HUES6 (cell line): ENCODE measurements around the gene SAMMSON.

Experiments used
- H3K27ac ChIP-seq: 2 replicates; pipeline ENCODE4 v1.7.0; 2013; ENCODE audit warnings: low read depth, mild to moderate bottlenecking, low read length, inconsistent platforms
- H3K27me3 ChIP-seq: 2 replicates; pipeline ENCODE4 v1.6.1; 2013; ENCODE audit warnings: low read length; ENCODE audit not compliant: control insufficient read depth, insufficient read depth
- H3K36me3 ChIP-seq: 2 replicates; pipeline ENCODE4 v1.6.1; 2013; ENCODE audit warnings: low read length; ENCODE audit not compliant: control insufficient read depth, insufficient read depth
- H3K4me1 ChIP-seq: 2 replicates; pipeline ENCODE4 v1.6.1; 2013; ENCODE audit warnings: low read length; ENCODE audit not compliant: control insufficient read depth, insufficient read depth
- H3K4me3 ChIP-seq: 2 replicates; pipeline ENCODE4 v1.5.1; 2013; ENCODE audit warnings: low read depth, low read length
- H3K9ac ChIP-seq: one replicate; pipeline ENCODE4 v1.6.1; 2013; ENCODE audit warnings: mild to moderate bottlenecking, low read length
- H3K9me3 ChIP-seq: 2 replicates; pipeline ENCODE4 v1.6.1; 2013; ENCODE audit warnings: low read depth, low read length; ENCODE audit not compliant: control insufficient read depth, insufficient read depth

SAMMSON gene

DNA sequence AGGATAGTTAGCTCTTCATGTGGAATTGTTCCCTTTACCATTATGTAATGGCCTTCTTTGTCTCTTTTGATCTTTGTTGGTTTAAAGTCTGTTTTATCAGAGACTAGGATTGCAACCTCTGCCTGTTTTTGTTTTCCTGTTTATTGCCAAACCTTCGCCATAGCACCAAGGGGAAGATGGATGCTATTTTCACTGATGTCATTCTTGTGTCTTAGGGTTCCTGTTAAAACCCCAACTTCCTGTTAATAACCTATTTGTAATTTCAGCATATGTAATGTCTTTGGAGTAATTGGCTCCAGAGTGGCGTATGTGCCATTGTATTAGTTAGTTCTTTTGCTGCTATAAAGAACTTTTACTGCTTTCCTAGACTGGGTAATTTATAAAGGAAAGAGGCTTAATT is 10.8 kb downstream of the SAMMSON start:
- Histone ChIP-seq H3K27ac (no peak overlapping the region), H3K36me3 (no peaks in the 10 kb centered on the region), H3K4me1 (no peaks in the 10 kb centered on the region), H3K9me3 (no peaks in the 10 kb centered on the region), H3K9ac (no peak overlapping the region), H3K27me3 (no peaks in the 10 kb centered on the region), H3K4me3 (no peak overlapping the region)

- H3K4me1 ChIP-seq, result no peaks in the 10 kb centered on the region
- H3K9me3 ChIP-seq, result no peaks in the 10 kb centered on the region
- no peak overlapping the region for H3K27ac ChIP-seq
- H3K4me3 ChIP-seq, result no peak overlapping the region
- no peak overlapping the region for H3K9ac ChIP-seq
- H3K36me3 ChIP-seq, result no peaks in the 10 kb centered on the region
- no peaks in the 10 kb centered on the region for H3K27me3 ChIP-seq
These were observed 12.0 kb downstream of the SAMMSON start for GRCh38 chr3:70011582-70011981.

DNA sequence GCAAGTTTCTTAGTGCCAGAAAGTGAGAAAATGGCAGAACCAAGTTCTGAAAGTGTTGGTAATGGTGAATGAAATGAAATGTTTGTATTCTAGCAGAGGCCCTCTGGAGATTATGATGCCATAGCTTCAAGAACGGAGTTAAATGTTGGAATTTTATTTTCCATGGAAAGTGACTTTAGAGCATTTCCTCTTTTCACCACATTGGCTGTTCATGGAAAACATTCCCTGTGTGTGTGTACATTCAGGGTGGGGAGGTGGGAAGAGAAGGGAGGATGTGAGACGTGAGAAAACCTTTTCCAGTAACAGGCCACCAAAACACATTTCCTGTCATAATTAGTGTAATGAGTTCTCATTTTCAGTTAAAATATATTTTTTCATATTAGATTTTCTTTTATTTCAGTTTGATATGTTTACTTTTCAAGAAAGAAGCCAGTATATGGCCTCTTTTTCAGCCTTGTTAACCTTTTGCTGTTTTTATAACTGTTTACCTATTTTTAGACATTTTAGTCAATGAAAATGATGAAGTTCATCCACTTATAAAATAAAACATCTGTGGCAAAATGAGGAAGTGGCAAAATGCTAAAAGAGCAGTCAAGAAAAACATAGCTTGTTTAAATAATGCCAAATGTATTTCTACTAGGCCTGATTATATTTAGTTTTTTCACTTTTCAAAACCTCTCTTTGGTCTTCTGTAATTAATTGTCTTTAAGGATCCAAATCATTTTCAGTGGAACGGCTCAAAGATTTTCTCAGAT is 21.6 kb downstream of the SAMMSON start:
- H3K9ac ChIP-seq, result no peak overlapping the region

GRCh38 chr3:70028361-70028760 is 28.8 kb downstream of the SAMMSON start:
- no peak overlapping the region for H3K27ac ChIP-seq
- no peaks in the 10 kb centered on the region for H3K36me3 ChIP-seq
- H3K4me3 ChIP-seq, result no peak overlapping the region
- H3K9ac ChIP-seq, result no peak overlapping the region
- H3K4me1 ChIP-seq, result no peaks in the 10 kb centered on the region
- H3K9me3 ChIP-seq, result no peaks in the 10 kb centered on the region
- H3K27me3 ChIP-seq, result no peaks in the 10 kb centered on the region

More for the DNA sequence above, 21.6 kb downstream of the SAMMSON start:
- Histone ChIP-seq H3K27me3 (no peaks in the 10 kb centered on the region), H3K9me3 (no peaks in the 10 kb centered on the region), H3K27ac (no peak overlapping the region), H3K4me1 (no peaks in the 10 kb centered on the region), H3K4me3 (no peak overlapping the region), H3K36me3 (no peaks in the 10 kb centered on the region)

DNA sequence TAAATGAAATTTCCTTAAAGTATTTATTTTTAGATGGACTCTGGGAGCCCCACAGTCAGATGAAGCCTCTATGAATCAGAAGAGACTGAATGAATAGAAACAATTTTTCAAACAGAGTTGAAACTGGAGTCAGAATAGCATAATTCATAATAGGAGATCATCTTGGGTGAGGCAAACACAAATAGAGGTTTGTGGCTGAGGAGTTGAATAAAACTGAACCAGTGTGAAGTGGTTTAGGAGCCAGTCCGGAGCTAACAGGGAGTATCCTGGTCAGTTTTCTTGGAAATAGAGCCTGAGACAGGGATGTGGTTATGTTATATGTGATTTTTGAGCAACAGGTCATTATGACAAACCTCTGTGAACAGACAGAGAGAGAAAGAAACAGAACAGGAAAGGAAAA is 39.2 kb downstream of the SAMMSON start:
- Histone ChIP-seq H3K9me3 (no peaks in the 10 kb centered on the region), H3K4me1 (no peaks in the 10 kb centered on the region), H3K4me3 (no peak overlapping the region), H3K27ac (no peak overlapping the region), H3K36me3 (no peaks in the 10 kb centered on the region), H3K27me3 (no peaks in the 10 kb centered on the region), H3K9ac (no peak overlapping the region)

DNA sequence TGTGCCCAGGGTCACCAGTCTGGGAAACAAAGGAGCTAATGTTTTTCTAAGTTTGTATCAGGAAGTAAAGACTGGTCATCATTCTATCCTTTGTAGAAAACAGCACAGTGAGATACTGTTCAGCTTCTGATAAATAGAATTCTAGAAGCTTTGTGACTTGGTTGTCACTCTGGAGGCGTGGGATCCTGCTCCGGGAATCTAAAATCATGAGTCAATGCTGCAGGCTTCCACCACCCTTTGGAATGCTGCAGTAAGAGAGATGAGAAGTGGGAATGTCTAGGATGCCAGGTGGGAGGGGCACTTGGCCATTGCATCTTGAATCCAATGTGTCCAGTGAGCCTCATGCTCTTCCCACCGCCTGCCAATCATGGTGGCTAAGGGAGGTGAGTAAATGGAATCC is 40.9 kb downstream of the SAMMSON start:
- Histone ChIP-seq H3K36me3 (no peaks in the 10 kb centered on the region), H3K9ac (no peak overlapping the region), H3K27me3 (no peaks in the 10 kb centered on the region), H3K9me3 (no peaks in the 10 kb centered on the region), H3K4me1 (no peaks in the 10 kb centered on the region), H3K27ac (no peak overlapping the region), H3K4me3 (no peak overlapping the region)

DNA sequence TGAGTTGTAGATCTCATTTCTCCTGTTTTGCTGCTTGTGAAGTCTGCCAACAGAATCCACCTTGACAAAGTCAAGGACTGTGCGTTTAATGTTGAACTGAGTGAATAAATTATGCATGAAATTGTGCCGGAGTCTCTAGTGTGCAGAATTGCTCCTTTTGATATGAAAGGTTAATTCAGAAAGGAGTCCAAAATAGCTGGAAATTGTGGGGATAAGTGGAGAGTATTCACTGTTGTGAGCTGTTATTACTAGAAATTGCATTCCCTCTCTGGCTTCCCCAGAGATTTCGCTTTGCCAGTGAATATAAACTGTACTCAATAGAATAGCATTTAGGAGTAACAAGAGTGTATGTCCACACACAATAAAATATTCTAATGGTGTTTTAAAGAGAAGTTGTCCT is 43.1 kb downstream of the SAMMSON start:
- Histone ChIP-seq H3K9me3 (no peaks in the 10 kb centered on the region), H3K27ac (no peak overlapping the region), H3K27me3 (no peaks in the 10 kb centered on the region), H3K9ac (no peak overlapping the region), H3K4me3 (no peak overlapping the region), H3K4me1 (no peaks in the 10 kb centered on the region), H3K36me3 (no peaks in the 10 kb centered on the region)

- H3K27ac ChIP-seq, result no peak overlapping the region
- H3K9me3 ChIP-seq, result no peaks in the 10 kb centered on the region
- H3K27me3 ChIP-seq, result no peaks in the 10 kb centered on the region
- no peak overlapping the region for H3K9ac ChIP-seq
- no peak overlapping the region for H3K4me3 ChIP-seq
- no peaks in the 10 kb centered on the region for H3K36me3 ChIP-seq
- no peaks in the 10 kb centered on the region for H3K4me1 ChIP-seq
These were observed 50.2 kb downstream of the SAMMSON start for GRCh38 chr3:70049761-70050160.

- no peak overlapping the region for H3K27ac ChIP-seq
- H3K4me3 ChIP-seq, result no peak overlapping the region
- H3K9me3 ChIP-seq, result no peaks in the 10 kb centered on the region
- H3K36me3 ChIP-seq, result no peaks in the 10 kb centered on the region
- H3K9ac ChIP-seq, result no peak overlapping the region
- no peaks in the 10 kb centered on the region for H3K27me3 ChIP-seq
- peaks cover 21% of the 10 kb centered on the region for H3K4me1 ChIP-seq
These were observed 53.8 kb downstream of the SAMMSON start for GRCh38 chr3:70053293-70053692.

- Histone ChIP-seq H3K4me3 (no peak overlapping the region), H3K36me3 (no peaks in the 10 kb centered on the region), H3K9me3 (no peaks in the 10 kb centered on the region), H3K9ac (no peak overlapping the region), H3K27ac (no peak overlapping the region), H3K4me1 (peaks cover 22% of the 10 kb centered on the region), H3K27me3 (no peaks in the 10 kb centered on the region)
These were observed 56.5 kb downstream of the SAMMSON start for GRCh38 chr3:70056081-70056480.

DNA sequence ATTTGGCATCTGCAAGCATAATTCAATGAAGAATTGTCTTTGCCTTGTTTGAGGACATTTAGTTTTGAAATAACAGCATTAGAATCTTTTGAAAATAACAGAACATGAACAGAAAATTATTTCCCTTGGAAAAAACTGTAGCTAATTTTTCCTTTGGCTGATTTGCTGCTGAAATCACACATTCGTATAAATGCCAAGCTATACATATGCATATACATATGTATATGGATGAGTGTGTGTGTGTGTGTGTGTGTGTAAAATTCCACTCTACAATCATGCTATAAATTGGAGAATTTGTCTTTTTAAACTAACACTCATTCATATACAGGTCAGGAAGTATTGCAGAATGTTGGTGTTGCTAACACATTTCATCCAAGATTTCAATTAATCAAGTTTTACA is 57.9 kb downstream of the SAMMSON start:
- Histone ChIP-seq H3K4me3 (no peak overlapping the region), H3K27me3 (no peaks in the 10 kb centered on the region), H3K27ac (no peak overlapping the region), H3K9me3 (no peaks in the 10 kb centered on the region), H3K4me1 (peaks cover 22% of the 10 kb centered on the region), H3K36me3 (no peaks in the 10 kb centered on the region), H3K9ac (no peak overlapping the region)
